ENCODE results near the gene GNAT3. TPM values are rescaled to one million over a fixed set of nuclear protein-coding genes. Genes with fewer than 3 reads are reported as not detected.

The GNAT3 gene
- total and polyA plus RNA-seq, 2 of the 8 experiments (the other 6 are each of a cell fraction or from before 2014, with no cell fraction given) = not detected

DNA sequence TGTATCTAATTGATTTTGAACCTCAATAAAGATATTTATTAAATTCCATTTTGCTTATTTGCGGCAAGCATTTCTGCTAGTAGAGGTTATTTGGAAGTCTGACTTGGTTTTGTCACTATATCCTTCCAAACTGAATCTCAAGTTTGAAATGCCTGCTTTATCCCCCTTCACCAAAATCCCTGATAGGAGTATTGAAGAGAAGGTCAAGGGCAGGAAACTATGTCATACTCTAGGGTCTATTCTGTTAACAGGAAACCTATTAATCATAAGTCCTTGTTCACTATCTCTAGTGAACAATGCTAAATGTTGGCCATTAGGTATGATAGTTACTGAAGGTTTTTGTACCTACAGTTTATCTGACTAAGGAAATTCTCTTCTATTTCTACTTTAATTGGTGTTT lies 11.5 kb downstream of the GNAT3 start:
- no peak overlapping the region for H4K8ac ChIP-seq (ENCODE audit: extremely low read depth, insufficient read depth, low read length)
- H3K9ac ChIP-seq (replicated peaks in 1 of 4; ENCODE audit: extremely low read depth in 1 of 4, low read depth in 3 of 4, low read length in 3 of 4) = no peak overlapping the region
- ChIA-PET POLR2A (ENCODE audit: partially characterized antibody) (no interaction called here), CTCF (ENCODE audit: partially characterized antibody) (no interaction called here)
- H3K79me1 ChIP-seq (ENCODE audit: low read depth, low read length) = no peaks in the 10 kb centered on the region
- no peak overlapping the region for H2AK5ac ChIP-seq (ENCODE audit: low read depth, low read length)
- no peak overlapping the region for H2BK5ac ChIP-seq (ENCODE audit: low read depth, low read length)
- H3K23ac ChIP-seq (ENCODE audit: insufficient read length) = no peak overlapping the region
- no peak overlapping the region for H4K91ac ChIP-seq (replicated peaks; ENCODE audit: insufficient read length, low read length)
- no peak overlapping the region for H2BK15ac ChIP-seq (ENCODE audit: low read length)
- FAIRE-seq (no peak), DNase-seq (ENCODE audit: low read depth in 1 of 2, low spot score in 2 of 2) (no peak)
- H3K79me2 ChIP-seq (ENCODE audit: control insufficient read depth in 1 of 2, insufficient read depth in 2 of 2, low read length in 2 of 2) = no peaks in the 10 kb centered on the region
- H3K56ac ChIP-seq (replicated peaks; ENCODE audit: insufficient read length, low read depth, low read length) = no peak overlapping the region
- H3K14ac ChIP-seq (ENCODE audit: insufficient read length) = no peak overlapping the region
- H2AFZ ChIP-seq (ENCODE audit: low read length) = no peak overlapping the region
- H3K4me3 ChIP-seq (ENCODE audit: extremely low read depth in 1 of 4, insufficient read depth in 2 of 4, low read depth in 3 of 4, low read length in 4 of 4) = no peak overlapping the region
- H3K36me3 ChIP-seq (ENCODE audit: control insufficient read depth in 2 of 4, insufficient read depth in 4 of 4, low read length in 3 of 4) = no peaks in the 10 kb centered on the region
- H2BK120ac ChIP-seq (replicated peaks; ENCODE audit: low read depth, low read length) = no peak overlapping the region
- H3K9me3 ChIP-seq (ENCODE audit: insufficient read depth in 2 of 2, low read depth in 1 of 2, low read length in 1 of 2) = no peaks in the 10 kb centered on the region
- no peak overlapping the region for H4K5ac ChIP-seq (ENCODE audit: insufficient read length, low read depth, low read length)
- no peaks in the 10 kb centered on the region for H4K20me1 ChIP-seq (replicated peaks in 1 of 2; ENCODE audit: control insufficient read depth in 1 of 2, insufficient read depth in 2 of 2, low read length in 2 of 2)
- H3K18ac ChIP-seq (ENCODE audit: extremely low read depth, low read length) = no peak overlapping the region
- H3K27me3 ChIP-seq (replicated peaks in 1 of 4; ENCODE audit: control insufficient read depth in 3 of 4, extremely low read depth in 1 of 4, insufficient read depth in 3 of 4, low read length in 3 of 4) = no peaks in the 10 kb centered on the region
- H3K27ac ChIP-seq (ENCODE audit: low read depth, low read length) = no peak overlapping the region
- no peak for TF ChIP-seq CREB1 (IDR thresholded peaks at IDR 0.05)
- TF ChIP-seq POU5F1 (IDR thresholded peaks at IDR 0.05; ENCODE audit: low read depth, low read length) = no peak
- TF ChIP-seq RAD21 (IDR thresholded peaks at IDR 0.05 in 1 of 2, conservative IDR thresholded peaks at IDR 0.05 in 1 of 2; ENCODE audit: low read depth in 2 of 2, low read length in 2 of 2) = no peak
- H3K4me1 ChIP-seq (replicated peaks in 1 of 4; ENCODE audit: control insufficient read depth in 3 of 4, insufficient read depth in 4 of 4, low read length in 3 of 4) = no peaks in the 10 kb centered on the region
- no peak overlapping the region for H2BK20ac ChIP-seq (ENCODE audit: low read length)
- H3K4me2 ChIP-seq (ENCODE audit: insufficient read depth in 1 of 2, low read depth in 2 of 2, low read length in 2 of 2) = no peak overlapping the region
- H3K4ac ChIP-seq (replicated peaks; ENCODE audit: insufficient read length, low read depth, low read length) = no peak overlapping the region
- H3K23me2 ChIP-seq (ENCODE audit: low read depth, low read length) = no peaks in the 10 kb centered on the region; the same call in 1 of the 2 replicates
- WGBS, 2 experiments (ENCODE audit: extremely low coverage in 1 of 2, insufficient coverage in 1 of 2, insufficient read length in 1 of 2, insufficient replicate concordance in 2 of 2, low coverage in 1 of 2, low lambda C conversion rate in 2 of 2, missing lambda C conversion rate in 1 of 2) = 86% methylated on average over 1 of the region's 1 CpG; no CpG with 5 or more reads in 1 of the 2 experiments
- H2BK12ac ChIP-seq (ENCODE audit: low read depth, low read length) = no peak overlapping the region

All from H1 (cell line).